Karpas-422 (cell line): ENCODE data around the gene NT5C3B. TPM values are rescaled to one million over a fixed set of nuclear protein-coding genes. Genes with fewer than 3 reads are reported as not detected.
"Not testable (repeated sequence)": the region's sequence is repeated elsewhere in the genome, so short reads cannot be mapped to it uniquely, and the experiment has no call there.

ENCODE experiments used
- DNase-seq: peaks from one replicate; pipeline ENCODE4 v3.0.0-alpha.2; 2015
- H2AFZ ChIP-seq: fragments of 200-600 bp; sonication (generic); 2 replicates; pipeline ENCODE4 v1.6.1; 2014; ENCODE audit warnings: antibody characterized with exemption, low read length, mixed read lengths
- H3K27ac ChIP-seq: fragments of 200-600 bp; sonication (generic); 2 replicates; pipeline ENCODE4 v1.5.1; 2014; ENCODE audit warnings: mild to moderate bottlenecking, low read length, moderate library complexity
- H3K27me3 ChIP-seq: fragments of 200-600 bp; sonication (generic); 2 replicates; pipeline ENCODE4 v1.6.1; 2014; ENCODE audit warnings: low read length, mixed read lengths
- H3K36me3 ChIP-seq: fragments of 200-600 bp; sonication (generic); 2 replicates; pipeline ENCODE4 v1.6.1; 2014; ENCODE audit warnings: low read length, mixed read lengths; ENCODE audit not compliant: insufficient read depth
- H3K4me1 ChIP-seq: fragments of 200-600 bp; sonication (generic); 2 replicates; pipeline ENCODE4 v1.6.1; 2014; ENCODE audit warnings: mild to moderate bottlenecking, low read length, mixed read lengths
- H3K4me2 ChIP-seq: fragments of 200-600 bp; sonication (generic); 2 replicates; pipeline ENCODE4 v1.6.1; 2014; ENCODE audit warnings: low read length, low read depth, mild to moderate bottlenecking; ENCODE audit not compliant: poor library complexity, severe bottlenecking
- H3K4me3 ChIP-seq: fragments of 200-600 bp; sonication (generic); 2 replicates; pipeline ENCODE4 v1.5.1; 2014; ENCODE audit warnings: mild to moderate bottlenecking, antibody characterized with exemption, low read length, mixed read lengths
- H3K79me2 ChIP-seq: fragments of 200-600 bp; sonication (generic); 2 replicates; pipeline ENCODE4 v1.6.1; 2014; ENCODE audit warnings: mild to moderate bottlenecking, low read length, mixed read lengths
- H3K9ac ChIP-seq: fragments of 200-600 bp; sonication (generic); 2 replicates; pipeline ENCODE4 v1.6.0; 2014; ENCODE audit warnings: low read length
- H3K9me2 ChIP-seq: fragments of 200-600 bp; sonication (generic), shearing (Covaris generic); replicated peaks from 2 replicates; pipeline ENCODE4 v1.6.0; 2014; ENCODE audit warnings: mild to moderate bottlenecking, low read length, moderate library complexity; ENCODE audit not compliant: insufficient read depth
- H3K9me3 ChIP-seq: fragments of 300-700, 200-600 bp; sonication (generic); 2 replicates; pipeline ENCODE4 v1.6.1; 2014; ENCODE audit warnings: low read length, mixed read lengths
- H4K20me1 ChIP-seq: fragments of 200-600 bp; sonication (generic); 2 replicates; pipeline ENCODE4 v1.6.1; 2014; ENCODE audit warnings: mild to moderate bottlenecking, antibody characterized with exemption, low read length, low read depth; ENCODE audit not compliant: insufficient read depth
- total RNA-seq: library from RNA; depleted of rRNA; stranded (reverse); fragments of >200 nt; shearing (Covaris generic); gene quantifications from 2 replicates; pipeline ENCODE4 v1.2.3, GENCODE V29; 2014; ENCODE audit warnings: low replicate concordance

NT5C3B gene
- total RNA-seq, 1 experiment from 2014 or later, result 10.5 TPM

GRCh38 chr17:41860254-41860931 lies 24.4 kb upstream of the NT5C3B start:
- Histone ChIP-seq H3K27ac (no peak overlapping the region), H4K20me1 (peaks cover 16% of the 10 kb centered on the region; the same call in 1 of the 2 replicates), H3K4me2 (no peak overlapping the region)

GRCh38 chr17:41851382-41851781 lies 15.3 kb upstream of the NT5C3B start:
- not testable (repeated sequence) for DNase-seq, H3K9me3 ChIP-seq, H3K4me3 ChIP-seq, H3K4me2 ChIP-seq, H3K27ac ChIP-seq, H3K9me2 ChIP-seq, H2AFZ ChIP-seq, H3K27me3 ChIP-seq, H3K9ac ChIP-seq
- Histone ChIP-seq H3K79me2 (peaks cover 69% of the 10 kb centered on the region), H3K4me1 (peaks cover 32% of the 10 kb centered on the region), H3K36me3 (peaks cover 33% of the 10 kb centered on the region), H4K20me1 (peaks cover 63% of the 10 kb centered on the region)

More at GRCh38 chr17:41860254-41860931, 24.4 kb upstream of the NT5C3B start:
- Histone ChIP-seq H2AFZ (no peak overlapping the region), H3K4me3 (no peak overlapping the region), H3K9ac (no peak overlapping the region), H3K9me3 (no peaks in the 10 kb centered on the region), H3K4me1 (peaks cover 17% of the 10 kb centered on the region), H3K9me2 (no peaks in the 10 kb centered on the region), H3K27me3 (no peaks in the 10 kb centered on the region), H3K79me2 (peaks cover 83% of the 10 kb centered on the region), H3K36me3 (no peaks in the 10 kb centered on the region)
- DNase-seq, result no peak

GRCh38 chr17:41849251-41849990 lies 13.4 kb upstream of the NT5C3B start:
- Histone ChIP-seq H3K4me2 (peak overlapping the region; percentile 53), H3K9ac (0 out of 2 replicates have a peak overlapping the region, but pooled peaks have one; percentile 26), H3K36me3 (peaks cover 28% of the 10 kb centered on the region), H3K27ac (no peak overlapping the region), H2AFZ (no peak overlapping the region), H3K9me2 (no peaks in the 10 kb centered on the region), H3K79me2 (peaks cover 58% of the 10 kb centered on the region), H3K4me3 (no peak overlapping the region), H3K27me3 (no peaks in the 10 kb centered on the region), H3K9me3 (no peaks in the 10 kb centered on the region), H4K20me1 (peaks cover 59% of the 10 kb centered on the region), H3K4me1 (peaks cover 32% of the 10 kb centered on the region)
- DNase-seq, result no peak

GRCh38 chr17:41848788-41849187 lies 12.8 kb upstream of the NT5C3B start:
- no peaks in the 10 kb centered on the region for H3K9me3 ChIP-seq
- H3K4me2 ChIP-seq, result peak overlapping the region; percentile 53
- H3K27me3 ChIP-seq, result no peaks in the 10 kb centered on the region
- H3K9ac ChIP-seq, result no peak overlapping the region
- H3K79me2 ChIP-seq, result peaks cover 52% of the 10 kb centered on the region
- H3K9me2 ChIP-seq, result no peaks in the 10 kb centered on the region
- DNase-seq, result no peak
- H3K27ac ChIP-seq, result no peak overlapping the region
- peaks cover 21% of the 10 kb centered on the region; the same call in 1 of the 2 replicates for H3K36me3 ChIP-seq
- peaks cover 52% of the 10 kb centered on the region for H4K20me1 ChIP-seq
- H3K4me3 ChIP-seq, result no peak overlapping the region
- H3K4me1 ChIP-seq, result peaks cover 32% of the 10 kb centered on the region
- H2AFZ ChIP-seq, result no peak overlapping the region

GRCh38 chr17:41844971-41845370 lies 8.9 kb upstream of the NT5C3B start:
- Histone ChIP-seq H3K27me3 (no peaks in the 10 kb centered on the region), H3K36me3 (peaks cover 7% of the 10 kb centered on the region; the same call in 1 of the 2 replicates), H3K4me3 (no peak overlapping the region), H3K4me1 (peaks cover 12% of the 10 kb centered on the region), H3K9me2 (no peaks in the 10 kb centered on the region), H3K9ac (no peak overlapping the region), H3K27ac (no peak overlapping the region), H3K9me3 (no peaks in the 10 kb centered on the region), H3K79me2 (peaks cover 19% of the 10 kb centered on the region), H2AFZ (no peak overlapping the region), H4K20me1 (peaks cover 30% of the 10 kb centered on the region), H3K4me2 (no peak overlapping the region)
- no peak for DNase-seq

GRCh38 chr17:41840781-41841180 lies 4.7 kb upstream of the NT5C3B start:
- not testable (repeated sequence) for H3K4me1 ChIP-seq, DNase-seq, H3K79me2 ChIP-seq, H2AFZ ChIP-seq, H4K20me1 ChIP-seq, H3K36me3 ChIP-seq, H3K9ac ChIP-seq, H3K27me3 ChIP-seq, H3K4me2 ChIP-seq, H3K9me3 ChIP-seq, H3K9me2 ChIP-seq, H3K27ac ChIP-seq, H3K4me3 ChIP-seq

- not testable (repeated sequence) for DNase-seq, H3K9me2 ChIP-seq, H3K27ac ChIP-seq, H3K27me3 ChIP-seq, H3K79me2 ChIP-seq, H4K20me1 ChIP-seq, H3K4me2 ChIP-seq, H2AFZ ChIP-seq, H3K36me3 ChIP-seq, H3K4me3 ChIP-seq, H3K9me3 ChIP-seq, H3K9ac ChIP-seq
- peaks cover 18% of the 10 kb centered on the region for H3K4me1 ChIP-seq
Measured at GRCh38 chr17:41839448-41839847, 3.4 kb upstream of the NT5C3B start.

- peaks cover 18% of the 10 kb centered on the region for H3K4me1 ChIP-seq
- peak within 1 kb of the TSS; percentile 50 for H3K9ac ChIP-seq
- no peaks in the 10 kb centered on the region for H3K79me2 ChIP-seq
- peak within 1 kb of the TSS; percentile 63 for H3K4me2 ChIP-seq
- no peaks in the 10 kb centered on the region for H4K20me1 ChIP-seq
- no peak within 1 kb of the TSS for H3K27ac ChIP-seq
- peak within 1 kb of the TSS; percentile 80; the same call in 1 of the 2 replicates for H3K4me3 ChIP-seq
- no peak for DNase-seq
- H3K27me3 ChIP-seq, result no peaks in the 10 kb centered on the region
- peak within 1 kb of the TSS; percentile 79; the same call in 1 of the 2 replicates for H2AFZ ChIP-seq
- H3K9me2 ChIP-seq, result no peaks in the 10 kb centered on the region
- no peaks in the 10 kb centered on the region for H3K9me3 ChIP-seq
- H3K36me3 ChIP-seq, result no peaks in the 10 kb centered on the region
Measured at GRCh38 chr17:41837761-41838538, 1.9 kb upstream of the NT5C3B start, which contains the start of gene KLHL10. Gene KLHL10 (plus strand): TSS chr17:41837825. CDS start chr17:41837933, 108 bp downstream.
